GM12891 (cell line): ENCODE measurements around the gene EFCAB14.
"Not testable (repeated sequence)": the region's sequence is repeated elsewhere in the genome, so short reads cannot be mapped to it uniquely, and the experiment has no call there.

Source experiments
- DNase-seq: peaks from one replicate; pipeline ENCODE4 v3.0.0; 2011; ENCODE audit warnings: low spot score; ENCODE audit not compliant: insufficient read length
- FAIRE-seq: peaks from 2 replicates; lab custom pipeline; 2011; peaks lifted over from hg19 to GRCh38; lab: Jason Lieb, UNC
- PAX5 ChIP-seq: IDR thresholded peaks from 2 replicates; pipeline ENCODE4 v1.6.1; 2011; ENCODE audit warnings: low read length, moderate library complexity, mild to moderate bottlenecking; ENCODE audit not compliant: insufficient read depth, severe bottlenecking
- POLR2A ChIP-seq: IDR thresholded peaks from 2 replicates; pipeline ENCODE4 v1.6.1; 2011; ENCODE audit warnings: low read depth, low read length, control low read depth
- POLR2AphosphoS5 ChIP-seq: IDR thresholded peaks from 2 replicates; pipeline ENCODE4 v1.6.1; 2011; ENCODE audit warnings: low read depth, low read length, control low read depth
- POU2F2 ChIP-seq: IDR thresholded peaks from 2 replicates; pipeline ENCODE4 v1.6.1; 2011; ENCODE audit warnings: low read depth, mild to moderate bottlenecking, control low read depth, low read length, moderate library complexity
- SPI1 ChIP-seq: IDR thresholded peaks from 2 replicates; pipeline ENCODE4 v1.6.1; 2011; ENCODE audit warnings: low read depth, low read length, control low read depth
- TAF1 ChIP-seq: IDR thresholded peaks from 2 replicates; pipeline ENCODE4 v1.6.1; 2011; ENCODE audit warnings: low read depth, low read length, control low read depth

The EFCAB14 gene

GRCh38 chr1:46672696-46673095 lies 46.2 kb downstream of the EFCAB14 start:
- DNase-seq, result no peak
- TF ChIP-seq POU2F2 (no peak), PAX5 (no peak), TAF1 (no peak), POLR2AphosphoS5 (no peak), POLR2A (no peak), SPI1 (no peak)
- FAIRE-seq, result no peak

GRCh38 chr1:46671554-46671953 lies 47.4 kb downstream of the EFCAB14 start, which contains the start of gene TEX38:
TEX38 (plus strand) TSS chr1:46671854; CDS start chr1:46671935, 81 bp downstream.
- TF ChIP-seq POLR2AphosphoS5, result no peak
- no peak for TF ChIP-seq POLR2A
- TF ChIP-seq SPI1, result no peak
- TF ChIP-seq POU2F2, result no peak
- TF ChIP-seq PAX5, result no peak
- TF ChIP-seq TAF1, result no peak
- FAIRE-seq (no peak), DNase-seq (no peak)

GRCh38 chr1:46670134-46670533 lies 48.8 kb downstream of the EFCAB14 start:
- no peak for FAIRE-seq
- DNase-seq, result no peak
- no peak for TF ChIP-seq POLR2A
- no peak for TF ChIP-seq PAX5
- no peak for TF ChIP-seq POU2F2
- no peak for TF ChIP-seq TAF1
- TF ChIP-seq SPI1, result no peak
- TF ChIP-seq POLR2AphosphoS5, result no peak

DNA sequence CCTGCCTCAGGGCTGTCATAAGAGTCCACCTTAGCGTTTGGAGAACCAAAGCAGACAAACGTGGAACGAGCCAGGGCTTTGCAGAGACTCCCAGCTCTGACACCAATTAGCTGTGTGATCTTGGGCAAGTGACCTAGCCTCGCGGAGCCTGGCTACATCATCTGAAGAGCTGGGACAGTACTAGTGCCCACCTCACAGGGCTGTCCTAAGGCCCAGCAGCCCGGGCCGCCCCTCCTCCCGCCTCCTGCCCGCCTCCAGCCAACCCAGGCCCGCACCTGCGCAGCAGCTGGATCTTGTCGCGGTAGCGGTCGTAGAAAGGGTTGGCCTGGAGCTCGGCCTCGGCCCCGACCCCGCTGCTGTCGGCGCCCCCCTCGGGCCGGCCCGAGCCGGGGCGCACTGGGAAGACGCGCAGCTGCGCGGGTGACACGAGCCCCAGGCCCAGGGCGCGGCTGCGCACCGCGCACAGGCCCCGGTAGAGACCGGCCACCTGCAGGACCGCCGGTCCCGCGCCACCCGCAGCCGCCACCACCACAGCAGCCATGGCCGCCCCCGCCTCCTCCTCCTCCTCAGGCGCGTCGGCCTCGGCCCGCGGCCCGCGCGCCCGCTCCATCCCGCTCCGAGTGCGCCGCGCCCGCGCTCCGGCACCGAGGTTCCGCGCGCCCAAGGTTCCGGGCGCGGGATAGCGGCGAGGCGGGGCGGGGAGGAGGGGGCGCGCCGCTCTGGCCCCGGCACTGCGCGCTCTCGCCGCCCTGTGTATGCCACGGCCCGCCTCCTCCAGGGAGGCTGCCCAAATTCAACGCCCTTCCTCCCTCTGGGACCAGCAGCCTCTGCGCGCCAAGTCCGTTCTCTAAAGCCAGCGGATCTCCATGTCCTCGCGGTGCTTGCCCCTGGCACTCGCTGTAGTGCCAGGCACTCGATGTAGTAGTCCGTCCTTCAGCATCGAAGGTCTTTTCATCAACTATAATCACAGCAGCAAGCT lies 50.8 kb downstream of the EFCAB14 start, which contains the start of gene ATPAF1:
Gene ATPAF1, minus strand, starts transcription at position 583 of the 979 bp plus-strand sequence. Its CDS starts 42 bp downstream, at position 541.
- TF ChIP-seq POLR2AphosphoS5, result peak; percentile 57
- TF ChIP-seq SPI1, result no peak; the same call in 1 of the 2 replicates
- peak; percentile 41; the same call in 1 of the 2 replicates for TF ChIP-seq POU2F2
- no peak for TF ChIP-seq PAX5
- peak; percentile 63 for TF ChIP-seq POLR2A
- TF ChIP-seq TAF1, result peak; percentile 32; the same call in 1 of the 2 replicates
- DNase-seq, result peak; percentile 79
- FAIRE-seq, result peak; percentile 100

GRCh38 chr1:46665983-46666382 lies 52.9 kb downstream of the EFCAB14 start:
- FAIRE-seq (no peak), DNase-seq (no peak)
- TF ChIP-seq PAX5, result no peak
- TF ChIP-seq SPI1, result no peak
- no peak for TF ChIP-seq POU2F2
- TF ChIP-seq POLR2AphosphoS5, result no peak
- TF ChIP-seq POLR2A, result no peak
- no peak for TF ChIP-seq TAF1

DNA sequence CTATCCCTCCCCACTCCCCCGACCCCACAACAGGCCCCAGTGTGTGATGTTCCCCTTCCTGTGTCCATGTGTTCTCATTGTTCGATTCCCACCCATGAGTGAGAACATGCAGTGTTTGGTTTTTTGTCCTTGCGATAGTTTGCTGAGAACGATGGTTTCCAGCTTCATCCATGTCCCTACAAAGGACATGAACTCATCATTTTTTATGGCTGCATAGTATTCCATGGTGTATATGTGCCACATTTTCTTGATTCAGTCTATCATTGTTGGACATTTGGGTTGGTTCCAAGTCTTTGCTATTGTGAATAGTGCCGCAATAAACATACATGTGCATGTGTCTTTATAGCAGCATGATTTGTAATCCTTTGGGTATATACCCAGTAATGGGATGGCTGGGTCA lies 56.0 kb downstream of the EFCAB14 start:
- not testable (repeated sequence) for FAIRE-seq, DNase-seq

DNA sequence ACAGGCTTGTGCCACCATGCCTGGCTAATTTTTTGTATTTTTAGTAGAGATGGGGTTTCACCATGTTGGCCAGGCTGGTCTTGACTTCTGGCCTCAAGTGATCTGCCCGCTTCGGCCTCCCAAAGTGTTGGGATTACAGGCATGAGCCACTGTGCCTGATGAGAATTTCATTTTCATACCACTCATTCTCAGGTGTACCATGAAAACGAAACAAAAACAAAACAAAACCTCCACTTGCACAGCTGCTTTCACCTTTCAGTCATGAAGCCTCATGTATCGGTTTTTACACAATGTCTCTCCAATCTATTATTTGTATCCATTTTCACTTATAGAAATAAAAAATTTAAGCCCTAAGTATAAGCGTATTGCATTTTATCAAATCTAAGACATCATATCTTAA lies 58.8 kb downstream of the EFCAB14 start:
- FAIRE-seq (peak; percentile 70), DNase-seq (peak; percentile 17)

DNA sequence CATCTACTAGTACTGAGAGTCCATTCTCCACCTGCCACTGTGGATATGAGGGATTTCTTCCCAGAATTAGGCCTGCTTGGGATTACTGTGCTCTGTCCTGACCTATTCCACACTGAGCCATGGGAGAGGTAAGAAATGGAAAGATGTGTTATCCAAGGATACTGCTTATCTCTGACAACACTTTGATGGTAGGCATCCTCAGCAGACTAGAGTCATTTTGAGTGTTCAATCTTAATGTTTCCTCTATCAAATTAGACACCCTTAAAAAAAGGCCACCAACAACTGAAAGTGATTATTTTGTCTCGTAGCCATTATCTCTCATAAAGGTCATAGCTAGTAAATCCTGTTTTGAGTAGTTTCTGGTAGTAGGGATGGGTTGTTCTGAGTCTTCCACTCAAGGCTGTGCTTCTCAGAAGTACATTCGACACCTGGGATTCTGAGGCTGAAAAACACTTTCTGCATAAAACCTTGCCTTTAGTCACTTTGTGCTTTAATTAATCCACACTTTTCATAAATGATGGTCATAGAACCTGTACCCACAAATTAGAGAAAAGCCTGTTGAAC lies 59.5 kb downstream of the EFCAB14 start:
- TF ChIP-seq POLR2A (no peak), SPI1 (no peak), POLR2AphosphoS5 (no peak), TAF1 (no peak), PAX5 (no peak), POU2F2 (no peak)
- peak; percentile 56 for FAIRE-seq
- DNase-seq, result no peak

DNA sequence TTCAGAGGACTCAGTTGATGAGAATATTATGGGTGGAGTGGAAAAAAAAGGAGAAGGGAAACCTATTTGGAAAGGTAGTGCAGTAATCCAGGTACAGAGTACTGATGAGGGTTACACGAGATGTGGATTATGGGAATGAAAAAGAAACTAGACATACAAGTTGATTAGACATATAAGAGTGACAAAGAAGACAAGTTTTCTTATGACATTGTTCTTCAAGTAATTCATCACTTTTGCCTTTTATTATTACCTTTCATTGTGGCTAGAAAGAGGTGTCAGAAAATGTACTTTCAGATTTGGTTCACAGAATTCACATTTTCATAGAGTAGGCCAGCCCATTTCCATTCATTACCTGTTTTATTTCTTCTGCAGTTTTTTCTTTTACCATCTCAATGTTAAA lies 61.1 kb downstream of the EFCAB14 start:
- TF ChIP-seq POLR2AphosphoS5 (no peak), POLR2A (no peak), SPI1 (no peak), POU2F2 (no peak), PAX5 (no peak), TAF1 (no peak)
- no peak for FAIRE-seq
- no peak for DNase-seq
